K562 (cell line): ENCODE measurements around the gene SYMPK. TPM values are rescaled to one million over a fixed set of nuclear protein-coding genes. Genes with fewer than 3 reads are reported as not detected.
A peak's percentile ranks its signal among the peaks of the same experiment; 100 is the strongest.

Experiments
- ATAC-seq: fragments of 200-7000 bp; cut with Tn5 transposase; 3 replicates; pipeline ENCODE4 v1.9.1; 2020; ENCODE audit warnings: moderate library complexity
- BruUV-seq: library from RNA; stranded (reverse); fragments of 400-500 nt; replicated peaks from 2 replicates; lab custom pipeline; 2021; lab: Mats Ljungman, UMichigan
- CTCF ChIA-PET: fragments of 300-600 bp; formaldehyde crosslinking; extraction: SDS; loops from one replicate; lab custom pipeline; 2021; ENCODE audit warnings: low intra/inter-chr PET ratio; lab: Yijun Ruan, JAX
- POLR2A ChIA-PET: fragments of 300-600, 350-650 bp; sonication (Branson Sonifier 250); formaldehyde crosslinking; extraction: SDS; loops from one replicate; lab custom pipeline; 2021; ENCODE audit warnings: antibody characterized with exemption, inconsistent platforms; lab: Yijun Ruan, JAX
- DNase-seq, 4 experiments: peaks; one replicate each; pipeline versions ENCODE4 v3.0.0 to v3.0.0-alpha.2; 2011 to 2018; ENCODE audit warnings: low spot score in 3 of 4, mixed read lengths in 3 of 4; ENCODE audit errors: extremely low read depth in 1 of 4
- FAIRE-seq: peaks from 2 replicates; lab custom pipeline; 2011; peaks lifted over from hg19 to GRCh38; lab: Jason Lieb, UNC
- H2AFZ ChIP-seq: 2 replicates; pipeline ENCODE4 v1.6.0; 2011; ENCODE audit warnings: low read depth, low read length, control low read depth, inconsistent platforms
- H3K27ac ChIP-seq: fragments of 200-600 bp; 3 replicates; pipeline ENCODE4 v1.8.0; 2011; ENCODE audit warnings: low read depth, mild to moderate bottlenecking, control low read depth, inconsistent platforms, low read length, moderate library complexity, mixed read lengths; ENCODE audit errors: extremely low read depth
- H3K27me3 ChIP-seq, 2 experiments: fragments of 300-600 bp in 1 of 2; 2 replicates in 1 of 2; 3 replicates in 1 of 2; pipeline versions ENCODE4 v1.6.0 to v1.8.0; 2011; ENCODE audit warnings: inconsistent platforms in 2 of 2, low read length in 2 of 2, mild to moderate bottlenecking in 1 of 2, mixed read lengths in 1 of 2, moderate library complexity in 1 of 2; ENCODE audit not compliant: control insufficient read depth in 2 of 2, insufficient read depth in 2 of 2
- H3K36me3 ChIP-seq: fragments of 300-600 bp; 3 replicates; pipeline ENCODE4 v1.8.0; 2011; ENCODE audit warnings: mild to moderate bottlenecking, low read length, inconsistent platforms; ENCODE audit not compliant: control insufficient read depth, insufficient read depth
- H3K4me1 ChIP-seq, 2 experiments: fragments of 200-600 bp in 1 of 2; replicated peaks in 1 of 2; 2 replicates in 1 of 2; 3 replicates in 1 of 2; pipeline versions ENCODE4 v1.5.1 to v1.8.0; 2011; ENCODE audit warnings: inconsistent platforms in 2 of 2, low read length in 2 of 2, mild to moderate bottlenecking in 1 of 2, mixed read lengths in 1 of 2, moderate library complexity in 1 of 2; ENCODE audit not compliant: control insufficient read depth in 2 of 2, insufficient read depth in 2 of 2
- H3K4me2 ChIP-seq: 2 replicates; pipeline ENCODE4 v1.6.1; 2011; ENCODE audit warnings: low read length, control low read depth, inconsistent platforms, mixed read lengths; ENCODE audit not compliant: insufficient read depth
- H3K4me3 ChIP-seq: fragments of 200-600 bp; sonication (generic), shearing (Covaris generic); 2 replicates; pipeline ENCODE4 v1.5.1; 2016; ENCODE audit warnings: control low read depth, inconsistent platforms
- H3K79me2 ChIP-seq: fragments of 200-600 bp; 3 replicates; pipeline ENCODE4 v1.8.0; 2011; ENCODE audit warnings: low read length, inconsistent platforms; ENCODE audit not compliant: control insufficient read depth, insufficient read depth
- H3K9ac ChIP-seq, 2 experiments: 2 replicates each; pipeline versions ENCODE4 v1.6.0 to v1.6.1; 2011; ENCODE audit warnings: low read depth in 2 of 2, low read length in 2 of 2, control low read depth in 1 of 2, inconsistent platforms in 1 of 2, mild to moderate bottlenecking in 1 of 2, mixed read lengths in 1 of 2; ENCODE audit not compliant: insufficient read depth in 1 of 2
- H3K9me1 ChIP-seq: one replicate; pipeline ENCODE4 v1.6.0; 2011; ENCODE audit warnings: inconsistent platforms, mild to moderate bottlenecking, low read length, moderate library complexity; ENCODE audit not compliant: control insufficient read depth, insufficient read depth
- H3K9me3 ChIP-seq: replicated peaks from 2 replicates; pipeline ENCODE4 v1.5.1; 2011; ENCODE audit warnings: low read depth, low read length, inconsistent platforms; ENCODE audit not compliant: control insufficient read depth, insufficient read depth
- H4K20me1 ChIP-seq: replicated peaks from 2 replicates; pipeline ENCODE4 v1.6.1; 2011; ENCODE audit warnings: low read length, inconsistent platforms, mixed read lengths; ENCODE audit not compliant: control insufficient read depth, insufficient read depth
- BCL6 ChIP-seq: fragments of 250-450 bp; sonication (Bioruptor Pico); IDR thresholded peaks from 2 replicates; pipeline ENCODE4 v1.4.0; 2020
- DIDO1 ChIP-seq: fragments of 450-650 bp; IDR thresholded peaks from 2 replicates; pipeline ENCODE4 v1.6.1; 2016; ENCODE audit warnings: low read depth, missing biosample characterization, missing genetic modification characterization
- LEF1 ChIP-seq: fragments of 450-650 bp; IDR thresholded peaks from 2 replicates; pipeline ENCODE4 v1.6.1; 2016; ENCODE audit warnings: mild to moderate bottlenecking
- NFATC3 ChIP-seq: fragments of 450-650 bp; IDR thresholded peaks from 2 replicates; pipeline ENCODE4 v1.6.1; 2017; ENCODE audit warnings: mild to moderate bottlenecking
- PHB ChIP-seq: fragments of 250-450 bp; sonication (Bioruptor Pico); IDR thresholded peaks from 2 replicates; pipeline ENCODE4 v1.5.0; 2021
- SMARCB1 ChIP-seq: IDR thresholded peaks from 2 replicates; pipeline ENCODE4 v1.6.1; 2011; ENCODE audit warnings: improper control_type of control experiment, low read depth; ENCODE audit not compliant: insufficient read length
- ZBTB1 ChIP-seq: sonication (generic); formaldehyde crosslinking; IDR thresholded peaks from 2 replicates; pipeline ENCODE4 v1.8.1; 2023; ENCODE audit warnings: missing genetic modification reagents, low read depth, mild to moderate bottlenecking, borderline replicate concordance
- WGBS: fragments of 100-300 bp; shearing (Covaris generic); methylation state at CpG from one replicate; pipeline ENCODE4 v1.1.6; 2016; ENCODE audit warnings: low coverage, mixed read lengths; ENCODE audit not compliant: insufficient coverage; ENCODE audit errors: missing lambda C conversion rate; 5-methylcytosine and 5-hydroxymethylcytosine counted together
- in situ Hi-C: fragments of 300-500 bp; cut with MboI; formaldehyde crosslinking; loops from 4 replicates; pipeline ENCODE4 v1.15.0; 2018; ENCODE audit warnings: inconsistent platforms, mixed read lengths
- intact Hi-C: fragments of 100-400 bp; cut with micrococcal nuclease; formaldehyde crosslinking; loops from 2 replicates; pipeline ENCODE4 v1.14.2; 2022
- polyA plus RNA-seq, 8 experiments: library from polyadenylated mRNA; depleted of rRNA in 4 of 8; stranded (reverse) in 5 of 8; unstranded in 3 of 8; fragments of >200 nt; fragmentation: Nextera tagmentation in 2 of 8; fragmentation: Illumina TruSeq in 1 of 8; extraction: Ambion mirVana in 2 of 8; extraction: Trizol in 1 of 8; gene quantifications; 2 replicates each; pipeline versions ENCODE4 v1.2.1 to v1.2.3, GENCODE V29; 2011 to 2014; ENCODE audit warnings: inconsistent platforms in 1 of 8, missing spikeins in 1 of 8
- total RNA-seq, 7 experiments: library from RNA; depleted of rRNA in 6 of 7; stranded (reverse); fragments of >200 nt in 6 of 7; fragmentation: Illumina TruSeq in 2 of 7; extraction: Trizol in 2 of 7; gene quantifications; 2 replicates each; pipeline versions ENCODE4 v1.2.1 to v1.2.3, GENCODE V29; 2011 to 2021; ENCODE audit warnings: low replicate concordance in 1 of 7
- TF ChIP-seq, protein P1 (sequence below), 3 experiments: fragments of 200-800 bp in 1 of 3; sonication (Bioruptor generic) in 1 of 3; sonication (generic) in 1 of 3; formaldehyde crosslinking in 1 of 3; IDR thresholded peaks; 2 replicates each; pipeline versions ENCODE4 v1.6.1 to v1.8.0; 2016 to 2022; ENCODE audit warnings: mild to moderate bottlenecking in 2 of 3, missing compliant biosample characterization in 2 of 3, missing genetic modification characterization in 2 of 3, missing genetic modification reagents in 1 of 3
- TF ChIP-seq, protein P2 (sequence below): sonication (generic); formaldehyde crosslinking; IDR thresholded peaks from 2 replicates; pipeline ENCODE4 v1.8.1; 2023; ENCODE audit warnings: mild to moderate bottlenecking, missing genetic modification reagents

SYMPK gene
- total and polyA plus RNA-seq, 9 of the 15 experiments (the other 6 are each of a cell fraction or from before 2014, with no cell fraction given): 0.73 to 95.5 (median 58.4) TPM

GRCh38 chr19:45883586-45883880, 20.6 kb upstream of the SYMPK start:
- no peak overlapping the region for H3K4me2 ChIP-seq
- H3K4me3 ChIP-seq: no peak overlapping the region
- ChIA-PET POLR2A (interaction anchor here (0.6 kb wide), 1 partner anchor 20 kb away, joined by 4 read pairs; no protein-coding TSS in a partner anchor), CTCF (interaction anchor here (0.5 to 4.9 kb wide), 3 partner anchors 19 to 66 kb away, joined by 3 to 102 read pairs (median 56); partner anchors contain the start of genes FOXA3 and SYMPK)
- ATAC-seq: no peak
- no CpG with 5 or more reads among the region's 5 CpGs for WGBS
- BruUV-seq: no TSS peak
- H3K9ac ChIP-seq: peak overlapping the region in 1 of 2 experiments; percentile 49; a peak in 1 of 4 replicates
- no peaks in the 10 kb centered on the region for H3K9me1 ChIP-seq
- intact Hi-C loops (loop anchor here (1.0 kb wide), 2 partner anchors 20 to 66 kb away; partner anchors contain the start of gene SYMPK), in situ Hi-C loops (no loop called here)
- no peaks in the 10 kb centered on the region for H4K20me1 ChIP-seq
- FAIRE-seq: no peak
- H3K36me3 ChIP-seq: peaks cover 13% of the 10 kb centered on the region; the same call in 1 of the 3 replicates
- peaks cover 25% of the 10 kb centered on the region for H3K79me2 ChIP-seq
- H3K9me3 ChIP-seq: no peaks in the 10 kb centered on the region
- H3K27ac ChIP-seq: no peak overlapping the region
- 0 out of 2 replicates have a peak, but pooled peaks have one; percentile 35 for TF ChIP-seq ZBTB1
- no peak for TF ChIP-seq PHB (CRISPR knock-in tag)
- no peak for TF ChIP-seq DIDO1 (tag)
- TF ChIP-seq NFATC3: no peak
- TF ChIP-seq, protein P1, sequence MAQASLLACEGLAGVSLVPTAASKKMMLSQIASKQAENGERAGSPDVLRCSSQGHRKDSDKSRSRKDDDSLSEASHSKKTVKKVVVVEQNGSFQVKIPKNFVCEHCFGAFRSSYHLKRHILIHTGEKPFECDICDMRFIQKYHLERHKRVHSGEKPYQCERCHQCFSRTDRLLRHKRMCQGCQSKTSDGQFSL (CRISPR knock-in tag; IDR thresholded peaks at IDR 0.05): peak; percentile 63
- TF ChIP-seq, protein P1 (tag; IDR thresholded peaks at IDR 0.05): peak in 1 of 2 experiments; percentile 31; a peak in 1 of 4 replicates
- TF ChIP-seq, protein P2, sequence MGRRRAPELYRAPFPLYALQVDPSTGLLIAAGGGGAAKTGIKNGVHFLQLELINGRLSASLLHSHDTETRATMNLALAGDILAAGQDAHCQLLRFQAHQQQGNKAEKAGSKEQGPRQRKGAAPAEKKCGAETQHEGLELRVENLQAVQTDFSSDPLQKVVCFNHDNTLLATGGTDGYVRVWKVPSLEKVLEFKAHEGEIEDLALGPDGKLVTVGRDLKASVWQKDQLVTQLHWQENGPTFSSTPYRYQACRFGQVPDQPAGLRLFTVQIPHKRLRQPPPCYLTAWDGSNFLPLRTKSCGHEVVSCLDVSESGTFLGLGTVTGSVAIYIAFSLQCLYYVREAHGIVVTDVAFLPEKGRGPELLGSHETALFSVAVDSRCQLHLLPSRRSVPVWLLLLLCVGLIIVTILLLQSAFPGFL (CRISPR knock-in tag): 0 out of 2 replicates have a peak, but pooled peaks have one; percentile 67
- no peak for TF ChIP-seq BCL6 (CRISPR knock-in tag)
- no peak for TF ChIP-seq SMARCB1
- TF ChIP-seq LEF1: 0 out of 2 replicates have a peak, but pooled peaks have one; percentile 1
- H3K4me1 ChIP-seq: peaks cover 37 to 58% of the 10 kb centered on the region in 2 experiments; a peak in 4 of 5 replicates
- no peak for DNase-seq
- H3K27me3 ChIP-seq: no peaks in the 10 kb centered on the region
- no peak overlapping the region for H2AFZ ChIP-seq
